CD14-positive monocyte (primary cell): Measurements from ENCODE around the gene RIMBP2. TPM values are rescaled to one million over a fixed set of nuclear protein-coding genes. Genes with fewer than 3 reads are reported as not detected.

Experiments
- DNase-seq, 3 donors: peaks; one replicate each; pipeline ENCODE4 v3.0.0-alpha.2; 2011 to 2022
- H2AFZ ChIP-seq: 2 replicates; pipeline ENCODE4 v1.6.0; 2012; ENCODE audit warnings: mild to moderate bottlenecking, low read depth, low read length, inconsistent platforms; ENCODE audit not compliant: insufficient read depth, poor library complexity, severe bottlenecking
- H3K27ac ChIP-seq, 2 donors: 1 replicate in 1 of 2; 2 replicates in 1 of 2; pipeline ENCODE4 v1.5.1; 2012 to 2013; ENCODE audit warnings: low read length in 2 of 2, control low read depth in 1 of 2, inconsistent platforms in 1 of 2, low read depth in 1 of 2, mild to moderate bottlenecking in 1 of 2
- H3K27me3 ChIP-seq, 2 donors: one replicate each; pipeline versions ENCODE4 v1.6.0 to v1.6.1; 2011 to 2013; ENCODE audit warnings: low read length in 2 of 2; ENCODE audit not compliant: control insufficient read depth in 2 of 2, insufficient read depth in 2 of 2
- H3K36me3 ChIP-seq, 2 donors: replicated peaks in 1 of 2; 1 replicate in 1 of 2; 2 replicates in 1 of 2; pipeline versions ENCODE4 v1.5.1 to v1.6.1; 2012 to 2013; ENCODE audit warnings: low read length in 2 of 2, control low read depth in 1 of 2, inconsistent platforms in 1 of 2, mild to moderate bottlenecking in 1 of 2; ENCODE audit not compliant: insufficient read depth in 2 of 2, control insufficient read depth in 1 of 2
- H3K4me1 ChIP-seq, 2 donors: 1 replicate in 1 of 2; 2 replicates in 1 of 2; pipeline versions ENCODE4 v1.5.1 to v1.6.1; 2012 to 2013; ENCODE audit warnings: low read length in 2 of 2, control low read depth in 1 of 2, inconsistent platforms in 1 of 2, mild to moderate bottlenecking in 1 of 2, moderate library complexity in 1 of 2; ENCODE audit not compliant: insufficient read depth in 2 of 2, control insufficient read depth in 1 of 2
- H3K4me2 ChIP-seq: replicated peaks from 2 replicates; pipeline ENCODE3; 2012; ENCODE audit warnings: low read length, moderate library complexity, mild to moderate bottlenecking; ENCODE audit not compliant: poor library complexity, severe bottlenecking; ENCODE audit errors: extremely low read depth
- H3K4me3 ChIP-seq, 3 experiments: fragments of 200-600 bp in 1 of 3; sonication (generic) in 1 of 3; replicated peaks in 1 of 3; 1 replicate in 2 of 3; 2 replicates in 1 of 3; pipeline ENCODE4 v1.5.1; 2011 to 2013; ENCODE audit warnings: low read length in 3 of 3, mild to moderate bottlenecking in 3 of 3, control low read depth in 2 of 3, low read depth in 2 of 3, inconsistent platforms in 1 of 3, moderate library complexity in 1 of 3
- H3K79me2 ChIP-seq: 2 replicates; pipeline ENCODE4 v1.6.0; 2012; ENCODE audit warnings: mild to moderate bottlenecking, control low read depth, inconsistent platforms, low read length, moderate library complexity; ENCODE audit not compliant: insufficient read depth
- H3K9ac ChIP-seq: 2 replicates; pipeline ENCODE4 v1.6.0; 2017; ENCODE audit warnings: low read length, mild to moderate bottlenecking; ENCODE audit not compliant: insufficient read depth, poor library complexity, severe bottlenecking
- H3K9me3 ChIP-seq, 2 donors: replicated peaks in 1 of 2; 1 replicate in 1 of 2; 2 replicates in 1 of 2; pipeline versions ENCODE4 v1.5.1 to v1.6.1; 2012 to 2013; ENCODE audit warnings: low read length in 2 of 2, control low read depth in 1 of 2; ENCODE audit not compliant: control insufficient read depth in 1 of 2, insufficient read depth in 1 of 2
- H4K20me1 ChIP-seq: 2 replicates; pipeline ENCODE4 v1.6.0; 2012; ENCODE audit warnings: mild to moderate bottlenecking, low read length, control low read depth, moderate library complexity; ENCODE audit not compliant: insufficient read depth
- H3K27ac Mint-ChIP-seq, 7 donors: one replicate each; pipeline ENCODE4 v1.8.0; 2020; ENCODE audit warnings: mild to moderate bottlenecking in 7 of 7, mixed read lengths in 7 of 7, moderate library complexity in 6 of 7, inconsistent platforms in 2 of 7
- H3K27me3 Mint-ChIP-seq, 3 donors: one replicate each; pipeline ENCODE4 v1.8.0; 2021 to 2022; ENCODE audit warnings: low read depth in 3 of 3, mild to moderate bottlenecking in 3 of 3, mixed read lengths in 3 of 3, moderate library complexity in 3 of 3, inconsistent platforms in 1 of 3
- H3K36me3 Mint-ChIP-seq, 2 donors: one replicate each; pipeline ENCODE4 v1.8.0; 2020; ENCODE audit warnings: mixed read lengths in 2 of 2, inconsistent platforms in 1 of 2, mild to moderate bottlenecking in 1 of 2
- H3K4me1 Mint-ChIP-seq: one replicate; pipeline ENCODE4 v1.8.0; 2020; ENCODE audit warnings: mild to moderate bottlenecking, mixed read lengths
- H3K4me3 Mint-ChIP-seq, 2 donors: one replicate each; pipeline ENCODE4 v1.8.0; 2020; ENCODE audit warnings: mild to moderate bottlenecking in 2 of 2, mixed read lengths in 2 of 2, moderate library complexity in 1 of 2
- H3K9me3 Mint-ChIP-seq, 7 donors: one replicate each; pipeline ENCODE4 v1.8.0; 2020 to 2022; ENCODE audit warnings: mixed read lengths in 7 of 7, mild to moderate bottlenecking in 6 of 7, moderate library complexity in 6 of 7, inconsistent platforms in 2 of 7
- CTCF ChIP-seq: fragments of 200-600 bp; IDR thresholded peaks from one replicate; pipeline ENCODE4 v1.8.0; 2022; ENCODE audit warnings: antibody characterized with exemption, mild to moderate bottlenecking
- WGBS: methylation state at CpG from one replicate; pipeline ENCODE4 v1.1.5; 2013; ENCODE audit warnings: missing lambda C conversion rate; ENCODE audit not compliant: insufficient coverage; 5-methylcytosine and 5-hydroxymethylcytosine counted together
- intact Hi-C, 2 donors: fragments of 100-400 bp; cut with micrococcal nuclease; formaldehyde crosslinking; loops; one replicate each; pipeline versions ENCODE4 v1.15.0 to v1.15.1; 2023
- polyA plus RNA-seq, 3 donors: library from polyadenylated mRNA; depleted of rRNA in 1 of 3; unstranded in 2 of 3; stranded (reverse) in 1 of 3; fragments of 300-500 nt in 2 of 3; fragments of >200 nt in 1 of 3; fragmentation: Illumina TruSeq in 2 of 3; gene quantifications; 1 replicate in 2 of 3; 2 replicates in 1 of 3; pipeline ENCODE4 v1.2.3, GENCODE V29; 2012 to 2021

Gene RIMBP2
- polyA plus RNA-seq, 3 donors: not detected

DNA sequence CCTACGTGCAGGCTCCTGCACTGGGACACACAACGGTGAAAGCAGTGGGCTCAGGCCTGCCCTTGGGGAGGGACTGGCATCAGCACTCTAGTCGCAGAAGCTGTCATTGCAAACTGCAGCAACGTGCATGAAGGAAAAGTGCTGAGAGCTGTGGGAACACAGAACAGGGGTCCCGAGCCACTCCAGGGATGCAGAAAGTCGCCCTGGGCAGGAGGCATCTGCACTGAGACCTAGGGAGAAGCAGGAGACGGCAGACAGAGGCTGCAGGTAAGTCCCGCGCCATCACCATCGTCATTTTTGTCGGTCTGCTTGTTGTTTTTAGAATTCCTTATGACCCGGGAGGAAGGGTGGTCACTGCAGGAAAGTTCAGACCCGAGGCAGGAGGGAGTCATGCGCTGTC, 21.6 kb upstream of the RIMBP2 start:
- H4K20me1 ChIP-seq: no peaks in the 10 kb centered on the region
- no peaks in the 10 kb centered on the region for H3K27me3 ChIP-seq

DNA sequence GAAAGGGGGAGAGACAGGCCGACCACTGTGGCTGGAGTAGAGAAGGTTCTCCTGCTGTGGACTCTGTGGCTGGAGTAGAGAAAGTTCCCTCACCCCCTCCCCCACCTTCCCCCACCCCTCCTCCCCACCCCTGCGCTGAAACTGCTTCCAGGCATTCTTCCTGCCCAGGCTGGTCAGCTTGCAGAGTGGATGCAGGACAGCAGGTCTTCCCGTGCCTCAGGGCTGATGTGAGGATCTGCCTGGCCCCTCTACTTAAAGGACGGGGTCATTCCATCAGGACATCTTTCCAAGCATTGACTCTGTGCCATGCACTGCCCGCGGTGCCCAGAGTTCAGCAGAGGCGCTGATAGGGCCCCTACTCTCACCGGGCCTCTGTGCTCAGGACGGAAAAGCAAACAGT, 13.2 kb upstream of the RIMBP2 start:
- Mint-ChIP-seq H3K27me3 (peaks cover 0 to 4% (median 0%) of the 10 kb centered on the region in 3 donors), H3K27ac (no peak overlapping the region), H3K4me1 (no peaks in the 10 kb centered on the region), H3K9me3 (peaks cover 2 to 10% (median 4%) of the 10 kb centered on the region in 7 donors), H3K4me3 (no peak overlapping the region), H3K36me3 (no peaks in the 10 kb centered on the region)
- Histone ChIP-seq H4K20me1 (no peaks in the 10 kb centered on the region), H3K4me1 (no peaks in the 10 kb centered on the region), H3K27me3 (no peaks in the 10 kb centered on the region), H3K4me3 (no peak overlapping the region), H3K27ac (no peak overlapping the region), H3K9ac (no peak overlapping the region), H3K79me2 (no peaks in the 10 kb centered on the region), H3K9me3 (peaks cover 9 to 12% of the 10 kb centered on the region in 2 donors), H3K4me2 (no peak overlapping the region), H3K36me3 (no peaks in the 10 kb centered on the region), H2AFZ (no peak overlapping the region)
- TF ChIP-seq CTCF: no peak
- intact Hi-C loops: no loop called here
- WGBS: 82% methylated on average over 4 of the region's 9 CpGs
- DNase-seq: no peak

More for the DNA sequence above, 21.6 kb upstream of the RIMBP2 start:
- intact Hi-C loops: no loop called here
- Histone ChIP-seq H3K36me3 (no peaks in the 10 kb centered on the region), H2AFZ (no peak overlapping the region), H3K79me2 (no peaks in the 10 kb centered on the region), H3K4me3 (no peak overlapping the region), H3K4me2 (no peak overlapping the region), H3K4me1 (no peaks in the 10 kb centered on the region), H3K9ac (no peak overlapping the region), H3K27ac (no peak overlapping the region), H3K9me3 (peaks cover 0 to 13% of the 10 kb centered on the region in 2 donors)
- no peak for DNase-seq
- H3K27ac Mint-ChIP-seq: no peak overlapping the region
- H3K4me3 Mint-ChIP-seq: no peak overlapping the region
- H3K9me3 Mint-ChIP-seq: peaks cover 0 to 7% (median 3%) of the 10 kb centered on the region in 7 donors
- TF ChIP-seq CTCF: no peak
- no peaks in the 10 kb centered on the region for H3K36me3 Mint-ChIP-seq
- WGBS: 56% methylated on average over 12 of the region's 14 CpGs
- H3K4me1 Mint-ChIP-seq: no peaks in the 10 kb centered on the region
- peaks cover 8 to 11% (median 10%) of the 10 kb centered on the region in 3 donors for H3K27me3 Mint-ChIP-seq
